Coronary artery (tissue), 2 donors: ENCODE measurements around the gene COL4A1.

Source experiments
- DNase-seq: peaks from one replicate; pipeline ENCODE4 v3.0.0-alpha.2; 2017; ENCODE audit warnings: low spot score
- H3K27ac ChIP-seq, 2 donors: fragments of 200-600 bp; sonication (generic); one replicate each; pipeline ENCODE4 v1.5.1; 2016 to 2019
- H3K4me3 ChIP-seq: fragments of 200-600 bp; sonication (generic); 2 replicates; pipeline ENCODE4 v1.5.1; 2016; ENCODE audit warnings: mild to moderate bottlenecking, moderate library complexity
- CTCF ChIP-seq: fragments of 200-600 bp; sonication (generic); IDR thresholded peaks from one replicate; pipeline ENCODE4 v1.5.1; 2019; ENCODE audit warnings: antibody characterized with exemption

The COL4A1 gene

DNA sequence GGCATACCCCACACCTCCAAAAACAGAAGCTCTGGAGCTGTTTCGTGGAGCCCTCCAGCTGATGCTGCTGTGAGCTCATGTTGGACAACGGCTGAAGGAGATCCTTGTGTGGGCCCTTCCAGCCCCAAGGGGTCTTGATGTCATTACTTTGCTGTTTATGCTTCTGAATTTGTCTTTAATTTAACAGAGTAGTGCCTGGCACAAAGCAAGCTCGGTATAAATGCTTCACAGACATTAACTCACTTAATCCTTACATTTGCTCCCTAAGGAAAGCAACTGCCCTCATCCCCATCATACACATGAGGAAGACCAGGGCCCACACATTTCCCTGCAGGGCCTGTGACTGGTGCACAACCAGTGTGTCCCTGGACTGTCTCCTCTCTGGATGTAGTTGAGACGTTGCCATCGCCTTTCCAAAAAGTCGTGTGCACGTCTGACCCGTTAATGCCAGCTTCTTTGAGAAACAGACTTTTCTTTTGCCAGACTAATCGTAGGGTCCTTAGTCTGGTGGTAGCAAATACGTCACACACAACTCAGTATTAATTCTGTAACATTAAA, 7.6 kb downstream of the COL4A1 start:
- no peak for TF ChIP-seq CTCF
- peak; percentile 68 for DNase-seq
- Histone ChIP-seq H3K4me3 (peak overlapping the region; percentile 67), H3K27ac (peak overlapping the region; percentile 72 to 99)

DNA sequence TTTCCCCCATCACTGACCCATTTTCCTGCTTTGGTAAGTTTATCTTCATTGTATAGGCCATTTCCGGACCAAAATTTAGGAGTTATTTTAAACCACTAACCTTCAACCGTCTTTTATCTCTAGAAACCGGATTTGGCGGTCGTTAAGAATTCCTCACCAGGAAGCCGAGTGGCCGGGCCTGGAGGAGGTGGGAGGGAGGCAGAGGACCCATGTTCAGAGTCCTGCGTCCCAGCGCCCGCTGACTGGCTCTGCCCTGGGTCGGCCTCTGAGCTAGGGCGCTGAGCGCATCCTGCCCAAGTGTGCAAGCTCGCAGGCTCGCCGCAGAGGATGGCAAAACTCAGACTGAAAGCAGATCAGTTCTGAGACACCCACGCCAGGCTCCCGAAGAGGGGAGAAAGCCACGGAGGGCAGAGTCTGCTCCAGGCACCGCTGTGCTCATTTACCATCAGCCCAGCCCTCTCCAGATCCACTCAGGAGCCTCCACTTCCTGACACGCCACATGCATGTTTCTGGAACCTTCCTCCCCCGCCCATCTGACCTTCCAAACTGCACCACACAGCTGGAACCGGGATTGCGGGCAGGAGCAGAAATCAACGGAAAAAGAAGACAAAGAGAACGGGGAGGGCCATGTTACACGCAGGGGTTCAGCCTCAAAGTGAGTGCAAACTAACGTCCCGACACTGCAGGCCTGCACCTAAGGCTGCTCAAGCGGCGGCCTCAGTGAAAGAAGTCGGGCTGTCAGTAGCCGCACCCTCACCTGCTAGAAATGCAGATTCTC, 8.3 kb downstream of the COL4A1 start:
- no peak for TF ChIP-seq CTCF
- peak overlapping the region; percentile 72 to 99 for H3K27ac ChIP-seq
- H3K4me3 ChIP-seq: peak overlapping the region; percentile 67
- DNase-seq: peak; percentile 84

DNA sequence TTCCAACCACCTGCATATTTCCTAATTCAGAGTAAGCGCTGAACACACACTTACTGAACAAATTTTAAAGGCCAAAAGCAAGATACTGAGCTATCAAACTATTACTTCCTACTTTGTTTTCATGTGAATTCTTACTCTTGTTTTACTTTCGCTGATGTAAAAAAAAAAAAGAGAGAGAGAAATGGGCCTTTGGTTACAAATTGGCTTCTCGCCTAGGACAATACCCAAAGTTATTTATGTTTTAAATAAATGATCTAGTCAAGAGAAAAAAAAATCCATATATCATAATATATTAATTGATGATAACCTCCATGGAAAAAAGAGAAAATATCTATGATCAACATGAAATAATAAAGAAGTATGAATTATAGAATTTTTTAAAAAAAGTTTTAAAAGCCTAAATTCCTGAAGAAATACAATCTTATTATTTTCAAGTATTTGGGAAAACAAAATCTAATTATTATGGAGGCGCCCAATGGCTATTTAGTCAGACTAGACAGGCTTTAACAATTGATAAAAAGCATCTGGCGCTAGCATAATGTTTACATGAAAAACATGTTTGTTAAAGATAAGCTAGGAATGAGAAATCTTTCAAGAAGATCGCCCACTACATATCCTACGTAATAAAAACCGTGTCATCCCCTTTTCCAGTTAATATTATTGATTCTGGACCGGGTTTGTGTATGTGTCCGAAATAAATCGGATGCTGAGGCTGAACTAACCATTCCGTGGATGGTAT, 9.0 kb downstream of the COL4A1 start:
- no peak for TF ChIP-seq CTCF
- no peak for DNase-seq
- peak overlapping the region; percentile 72 to 99 for H3K27ac ChIP-seq
- H3K4me3 ChIP-seq: peak overlapping the region; percentile 67

DNA sequence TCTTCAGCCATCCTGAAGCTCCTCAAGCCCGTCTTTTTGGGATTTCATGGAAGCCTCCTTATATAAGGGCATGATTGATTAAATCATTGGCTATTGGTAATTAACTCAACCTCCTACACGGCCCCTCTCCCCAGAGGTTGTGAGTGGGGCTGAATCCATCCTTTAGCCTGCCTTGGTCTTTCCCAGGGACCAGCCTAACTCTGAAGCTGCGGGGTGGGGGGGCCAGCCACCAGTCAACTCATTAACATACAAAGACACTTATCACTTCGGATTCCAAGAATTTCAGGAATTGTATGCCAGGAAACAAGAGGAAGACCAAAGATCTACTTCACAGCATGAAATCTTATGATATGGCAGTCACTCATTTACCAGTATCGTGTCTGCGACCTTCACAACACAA, 9.9 kb downstream of the COL4A1 start:
- DNase-seq: peak; percentile 57
- Histone ChIP-seq H3K4me3 (peak overlapping the region; percentile 3), H3K27ac (peak overlapping the region in 1 of 2 donors; percentile 71)
- no peak for TF ChIP-seq CTCF

- TF ChIP-seq CTCF: no peak
- Histone ChIP-seq H3K27ac (peak overlapping the region in 1 of 2 donors; percentile 81), H3K4me3 (no peak overlapping the region)
- DNase-seq: no peak
Measured at GRCh38 chr13:110294622-110295021, 12.3 kb downstream of the COL4A1 start.

- peak overlapping the region in 1 of 2 donors; percentile 81 for H3K27ac ChIP-seq
- peak overlapping the region; percentile 16 for H3K4me3 ChIP-seq
- TF ChIP-seq CTCF: no peak
- DNase-seq: peak; percentile 68
Measured at GRCh38 chr13:110294146-110294545, 12.8 kb downstream of the COL4A1 start.
